IMR-90 (cell line): ENCODE results near the gene CFAP298. TPM values are rescaled to one million over a fixed set of nuclear protein-coding genes. Genes with fewer than 3 reads are reported as not detected.

Experiments used
- ATAC-seq: fragments of 200-7000 bp; cut with Tn5 transposase; 2 replicates; pipeline ENCODE4 v1.9.1; 2020; ENCODE audit warnings: low read depth, mild to moderate bottlenecking, moderate library complexity
- BruUV-seq: library from RNA; stranded (reverse); fragments of 400-500 nt; replicated peaks from 2 replicates; lab custom pipeline; 2021; lab: Mats Ljungman, UMichigan
- CTCF ChIA-PET: fragments of 300-600 bp; formaldehyde crosslinking; extraction: SDS; loops from one replicate; lab custom pipeline; 2021; ENCODE audit warnings: antibody characterized with exemption; lab: Yijun Ruan, JAX
- POLR2A ChIA-PET: fragments of 300-600 bp; sonication (Branson Sonifier 250); formaldehyde crosslinking; loops from one replicate; lab custom pipeline; 2022; ENCODE audit warnings: antibody characterized with exemption; ENCODE audit not compliant: unreplicated experiment; lab: Charles Lee
- DNase-seq: peaks from one replicate; pipeline ENCODE4 v3.0.0; 2013
- H2AFZ ChIP-seq: replicated peaks from 2 replicates; pipeline ENCODE3; 2013; ENCODE audit warnings: low read length, mild to moderate bottlenecking; ENCODE audit not compliant: poor library complexity
- H2AK5ac ChIP-seq: 2 replicates; pipeline ENCODE4 v1.6.1; 2013; ENCODE audit warnings: low read depth, low read length, inconsistent platforms
- H2AK9ac ChIP-seq: replicated peaks from 2 replicates; pipeline ENCODE3; 2013; ENCODE audit warnings: mild to moderate bottlenecking, low read depth, low read length, moderate library complexity; ENCODE audit not compliant: poor library complexity
- H2BK120ac ChIP-seq: 2 replicates; pipeline ENCODE4 v1.6.1; 2013; ENCODE audit warnings: low read depth, low read length, inconsistent platforms
- H2BK15ac ChIP-seq: 3 replicates; pipeline ENCODE4 v1.6.1; 2013; ENCODE audit warnings: low read depth, low read length, inconsistent platforms
- H2BK20ac ChIP-seq: 2 replicates; pipeline ENCODE4 v1.6.1; 2013; ENCODE audit warnings: low read depth, mild to moderate bottlenecking, inconsistent platforms, low read length, moderate library complexity
- H2BK5ac ChIP-seq: 2 replicates; pipeline ENCODE4 v1.6.1; 2013; ENCODE audit warnings: mild to moderate bottlenecking, low read depth, low read length, inconsistent platforms; ENCODE audit not compliant: poor library complexity, severe bottlenecking
- H3K14ac ChIP-seq: replicated peaks from 2 replicates; pipeline ENCODE4 v1.6.1; 2013; ENCODE audit warnings: low read depth, low read length, inconsistent platforms
- H3K18ac ChIP-seq: 2 replicates; pipeline ENCODE4 v1.6.1; 2013; ENCODE audit warnings: low read depth, low read length, control low read depth
- H3K23ac ChIP-seq: 2 replicates; pipeline ENCODE4 v1.6.1; 2013; ENCODE audit warnings: low read depth, low read length, inconsistent platforms
- H3K27ac ChIP-seq: 2 replicates; pipeline ENCODE4 v1.5.1; 2013; ENCODE audit warnings: mild to moderate bottlenecking, control low read depth, low read length; ENCODE audit not compliant: insufficient read depth
- H3K27me3 ChIP-seq: 2 replicates; pipeline ENCODE4 v1.6.1; 2013; ENCODE audit warnings: low read length; ENCODE audit not compliant: control insufficient read depth, insufficient read depth
- H3K36me3 ChIP-seq: 2 replicates; pipeline ENCODE4 v1.6.1; 2013; ENCODE audit warnings: low read length, mixed read lengths; ENCODE audit not compliant: control insufficient read depth, insufficient read depth
- H3K4ac ChIP-seq: 2 replicates; pipeline ENCODE4 v1.6.1; 2013; ENCODE audit warnings: low read depth, low read length, inconsistent platforms
- H3K4me1 ChIP-seq: 2 replicates; pipeline ENCODE4 v1.6.1; 2013; ENCODE audit warnings: low read length, mixed read lengths; ENCODE audit not compliant: control insufficient read depth, insufficient read depth
- H3K4me2 ChIP-seq: 2 replicates; pipeline ENCODE4 v1.6.1; 2013; ENCODE audit warnings: low read depth, mild to moderate bottlenecking, control low read depth, low read length, moderate library complexity
- H3K4me3 ChIP-seq: 2 replicates; pipeline ENCODE4 v1.5.1; 2013; ENCODE audit warnings: low read depth, mild to moderate bottlenecking, control low read depth, low read length, moderate library complexity; ENCODE audit not compliant: insufficient read depth
- H3K56ac ChIP-seq: 2 replicates; pipeline ENCODE4 v1.6.1; 2013; ENCODE audit warnings: low read length, inconsistent platforms; ENCODE audit not compliant: insufficient read depth; ENCODE audit errors: extremely low read depth
- H3K79me1 ChIP-seq, 2 experiments: 2 replicates each; pipeline ENCODE4 v1.6.1; 2013; ENCODE audit warnings: low read length in 2 of 2, inconsistent platforms in 1 of 2, low read depth in 1 of 2
- H3K9ac ChIP-seq: 2 replicates; pipeline ENCODE4 v1.6.1; 2013; ENCODE audit warnings: low read depth, low read length, control low read depth
- H3K9me1 ChIP-seq: 2 replicates; pipeline ENCODE4 v1.6.1; 2013; ENCODE audit warnings: low read length, inconsistent platforms; ENCODE audit not compliant: insufficient read depth
- H3K9me3 ChIP-seq: 2 replicates; pipeline ENCODE4 v1.6.1; 2013; ENCODE audit warnings: low read length; ENCODE audit not compliant: control insufficient read depth, insufficient read depth
- H4K20me1 ChIP-seq: 2 replicates; pipeline ENCODE4 v1.6.1; 2013; ENCODE audit warnings: low read length, inconsistent platforms; ENCODE audit not compliant: insufficient read depth
- H4K5ac ChIP-seq: 2 replicates; pipeline ENCODE4 v1.6.1; 2013; ENCODE audit warnings: mild to moderate bottlenecking, low read depth, low read length, control low read depth
- H4K8ac ChIP-seq, 2 experiments: 2 replicates each; pipeline ENCODE4 v1.6.1; 2013; ENCODE audit warnings: low read depth in 2 of 2, low read length in 2 of 2, control low read depth in 1 of 2, inconsistent platforms in 1 of 2
- H4K91ac ChIP-seq: 2 replicates; pipeline ENCODE4 v1.6.1; 2013; ENCODE audit warnings: low read depth, low read length, inconsistent platforms; ENCODE audit not compliant: insufficient read depth
- CEBPB ChIP-seq: IDR thresholded peaks from 2 replicates; pipeline ENCODE4 v1.6.1; 2012; ENCODE audit warnings: low read depth, low read length, improper control_type of control experiment
- MXI1 ChIP-seq: IDR thresholded peaks from 2 replicates; pipeline ENCODE4 v1.6.1; 2012; ENCODE audit warnings: low read depth, mild to moderate bottlenecking, low read length, moderate library complexity, borderline replicate concordance
- USF2 ChIP-seq: fragments of 150-350 bp; IDR thresholded peaks from 2 replicates; pipeline ENCODE4 v1.6.1; 2017; ENCODE audit warnings: mild to moderate bottlenecking, antibody characterized with exemption, low read length, low read depth
- WGBS, 2 experiments: methylation state at CpG; one replicate each; pipeline versions ENCODE4 v1.1.5 to v1.1.7; 2013; ENCODE audit warnings: missing lambda C conversion rate in 2 of 2; ENCODE audit not compliant: insufficient read length in 1 of 2; ENCODE audit errors: extremely low coverage in 2 of 2; 5-methylcytosine and 5-hydroxymethylcytosine counted together
- dilution Hi-C: fragments of 300-500 bp; cut with HindIII; formaldehyde crosslinking; loops from one replicate; pipeline ENCODE4 v1.14.3; 2018; ENCODE audit warnings: low sequenced_read_pairs; ENCODE audit not compliant: unreplicated experiment
- in situ Hi-C: fragments of 300-500 bp; cut with MboI; formaldehyde crosslinking; loops from 3 replicates; pipeline ENCODE4 v1.14.3; 2019; ENCODE audit warnings: low sequenced_read_pairs, inconsistent platforms, mixed read lengths
- intact Hi-C: fragments of 100-400 bp; cut with micrococcal nuclease; formaldehyde crosslinking; loops from 2 replicates; pipeline ENCODE4 v1.10.0; 2022
- polyA plus RNA-seq, 3 experiments: library from polyadenylated mRNA; depleted of rRNA; stranded (reverse); fragments of >200 nt; gene quantifications; 2 replicates each; pipeline ENCODE4 v1.2.3, GENCODE V29; 2012; ENCODE audit warnings: low replicate concordance in 1 of 3
- total RNA-seq: library from RNA; depleted of rRNA; stranded (reverse); fragments of >200 nt; gene quantifications from 2 replicates; pipeline ENCODE4 v1.2.3, GENCODE V29; 2012

Gene CFAP298
- total and polyA plus RNA-seq, 2 of the 4 experiments (the other 2 are of a cell fraction) = 8.1 to 25.7 TPM

DNA sequence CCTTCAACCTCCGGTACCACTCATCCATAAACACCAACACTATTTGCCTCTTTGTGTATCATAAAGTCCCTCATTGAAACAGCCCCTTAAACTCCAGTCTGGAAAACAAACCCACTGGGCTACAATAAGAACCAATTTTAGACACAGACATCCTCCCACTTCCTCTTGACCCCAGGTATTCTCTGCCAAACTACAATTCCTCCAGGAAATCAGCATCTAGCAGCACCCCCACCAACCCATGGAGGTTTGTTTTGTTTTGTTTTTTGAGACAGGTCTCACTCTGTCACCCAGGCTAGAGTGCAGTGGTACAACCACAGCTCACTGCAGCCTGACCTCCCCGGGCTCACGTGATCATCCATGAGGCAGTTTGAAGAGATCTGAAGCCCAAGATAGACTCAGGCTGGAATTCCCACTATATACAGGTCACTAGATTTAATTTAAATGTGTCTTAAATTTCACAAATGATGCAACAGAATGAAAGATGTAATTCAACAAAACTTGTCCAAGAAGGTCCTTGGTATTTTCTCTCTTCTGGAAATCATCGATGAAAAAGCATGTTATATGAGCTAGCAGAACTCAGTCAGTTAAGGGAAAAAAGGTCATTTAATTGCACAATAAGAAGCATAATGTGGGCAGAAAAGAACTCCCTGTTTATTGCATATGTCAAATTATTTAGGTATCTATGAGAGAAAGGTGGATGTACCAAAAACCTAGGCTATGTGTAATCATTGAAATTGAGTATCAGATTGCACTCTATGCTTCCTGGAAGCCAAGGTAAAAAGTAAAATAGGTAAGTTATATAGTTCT lies 57.1 kb downstream of the CFAP298 start:
- Histone ChIP-seq H3K36me3 (no peaks in the 10 kb centered on the region), H3K27me3 (no peaks in the 10 kb centered on the region; the same call in 1 of the 2 replicates), H4K91ac (no peak overlapping the region), H4K8ac (no peak overlapping the region), H3K18ac (no peak overlapping the region), H3K56ac (no peak overlapping the region), H2BK15ac (no peak overlapping the region), H3K9ac (no peak overlapping the region), H4K5ac (no peak overlapping the region), H3K4me1 (no peaks in the 10 kb centered on the region; the same call in 1 of the 2 replicates), H2AK5ac (no peak overlapping the region), H3K4me3 (no peak overlapping the region), H2BK5ac (no peak overlapping the region), H2AK9ac (no peak overlapping the region), H3K4me2 (no peak overlapping the region), H2BK120ac (no peak overlapping the region), H3K9me1 (no peaks in the 10 kb centered on the region), H2AFZ (no peak overlapping the region), H3K23ac (no peak overlapping the region), H4K20me1 (no peaks in the 10 kb centered on the region), H2BK20ac (no peak overlapping the region), H3K79me1 (no peaks in the 10 kb centered on the region), H3K4ac (no peak overlapping the region), H3K27ac (peak overlapping the region; percentile 41; the same call in 1 of the 2 replicates), H3K14ac (no peak overlapping the region), H3K9me3 (no peaks in the 10 kb centered on the region)
- WGBS, 2 experiments = no CpG with 5 or more reads among the region's 4 CpGs
- in situ Hi-C loops = no loop called here
- DNase-seq = peak; percentile 46
- ChIA-PET CTCF (no interaction called here), POLR2A (no interaction called here)
- peak; percentile 32; the same call in 1 of the 2 replicates for ATAC-seq
- TF ChIP-seq USF2 (0 out of 2 replicates have a peak, but pooled peaks have one; percentile 6), MXI1 (no peak), CEBPB (peak; percentile 21; the same call in 1 of the 2 replicates)
- intact Hi-C loops = no loop called here
- BruUV-seq = no TSS peak
- dilution Hi-C loops = no loop called here
